ENCODE data around the gene PHYHIPL.

Gene PHYHIPL

DNA sequence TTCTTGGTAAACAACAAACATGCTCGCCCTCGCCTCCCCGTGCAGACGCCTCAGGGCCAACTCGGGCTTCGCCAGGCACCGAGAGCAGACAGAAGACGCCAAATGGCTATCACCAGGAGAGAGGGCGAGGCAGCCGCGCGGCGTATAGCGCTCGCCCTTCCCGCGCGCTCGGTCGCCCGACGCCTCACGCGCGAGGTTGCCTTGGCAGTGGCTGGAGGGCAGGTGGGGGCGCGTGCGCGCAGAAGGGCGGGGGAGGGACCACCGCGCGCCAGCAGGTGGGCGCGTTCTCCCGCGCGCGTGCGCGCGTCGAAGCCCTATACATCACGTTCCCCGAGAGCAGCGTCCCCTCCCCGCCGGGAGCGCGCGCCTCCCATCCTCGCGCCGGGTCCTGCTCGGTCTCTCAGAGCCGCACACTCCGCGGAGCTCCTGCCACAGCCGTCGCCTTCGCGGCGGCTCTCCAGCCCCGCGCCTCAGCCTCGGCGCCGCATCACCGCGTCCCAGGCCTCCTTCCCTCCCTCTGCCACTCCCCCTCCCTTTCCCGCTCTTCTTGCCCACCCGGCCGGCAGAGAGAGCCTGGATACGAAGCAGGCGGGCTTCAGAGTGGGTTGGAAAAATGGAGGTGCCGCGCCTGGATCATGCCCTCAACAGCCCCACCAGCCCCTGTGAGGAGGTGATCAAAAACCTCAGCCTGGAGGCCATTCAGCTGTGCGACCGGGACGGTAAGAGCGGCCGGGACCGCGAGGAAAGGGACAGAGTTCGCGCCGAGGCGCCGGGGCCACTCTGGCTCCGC is at the start of gene PHYHIPL:
Gene PHYHIPL, plus strand, starts transcription at position 403 of the 790 bp plus-strand sequence. Its CDS starts 211 bp downstream, at position 614.
- DNase-seq, result no peak

DNA sequence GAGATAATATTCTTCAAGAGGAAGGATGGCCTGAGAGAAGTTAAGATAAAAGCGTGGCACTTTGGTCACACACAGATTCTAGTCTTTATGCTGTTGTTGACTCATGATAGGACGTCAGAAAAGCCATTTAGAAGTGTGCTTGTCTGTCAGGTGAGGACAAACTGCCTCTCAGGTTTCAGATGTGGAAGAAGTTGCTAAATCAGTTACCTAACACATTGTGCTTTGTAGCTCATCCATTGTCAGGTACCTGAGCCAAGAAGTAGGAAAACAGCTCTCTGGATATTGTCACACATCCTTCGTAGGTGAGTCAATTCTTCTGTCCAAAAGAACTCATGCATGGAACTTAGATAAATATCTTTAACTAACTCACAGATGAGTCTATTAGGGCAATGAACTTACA is 49.5 kb upstream of the PHYHIPL start:
- DNase-seq, result no peak

DNA sequence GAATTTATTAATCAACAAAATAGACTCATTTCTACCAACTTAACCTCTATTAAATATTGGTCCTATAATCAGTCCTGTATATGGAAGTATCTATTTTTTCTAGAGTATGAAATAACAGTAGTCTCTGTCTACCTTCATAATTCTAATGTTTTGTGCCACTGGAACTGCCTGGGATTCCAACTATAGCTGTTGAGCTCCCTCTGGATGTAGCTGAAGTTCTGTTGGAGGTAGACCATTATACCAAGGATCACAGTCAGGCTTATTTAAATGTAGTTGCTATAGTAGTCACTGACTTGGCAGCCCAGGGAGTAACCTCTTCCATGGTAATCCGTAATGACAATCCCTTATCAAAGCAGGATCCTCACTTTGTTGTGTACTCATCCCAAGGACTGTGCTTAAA is 48.5 kb upstream of the PHYHIPL start:
- DNase-seq, result no peak

GRCh38 chr10:59129867-59130266 is 46.6 kb upstream of the PHYHIPL start:
- no peak for DNase-seq

DNA sequence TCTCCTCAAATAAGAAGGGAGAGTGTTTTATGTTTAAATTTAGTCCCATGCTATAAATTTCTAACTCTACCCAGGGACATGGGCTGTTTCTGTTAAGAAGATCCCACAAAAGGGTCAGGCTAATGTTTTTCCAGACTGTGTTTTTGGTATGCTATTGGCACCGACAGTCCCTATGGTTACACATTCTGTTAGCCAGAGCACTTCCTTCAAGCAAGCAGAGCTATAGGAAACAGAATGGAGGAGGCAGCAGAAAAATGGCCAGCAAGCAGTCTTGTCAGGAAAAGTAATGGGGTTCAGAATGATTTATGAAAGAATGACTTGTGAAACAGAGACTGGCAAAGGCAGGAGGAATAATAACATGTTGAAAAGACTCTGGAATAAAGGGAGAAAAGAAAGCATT is 44.8 kb upstream of the PHYHIPL start:
- no peak for DNase-seq

GRCh38 chr10:59133841-59134593 is 42.4 kb upstream of the PHYHIPL start:
- no peak for DNase-seq

DNA sequence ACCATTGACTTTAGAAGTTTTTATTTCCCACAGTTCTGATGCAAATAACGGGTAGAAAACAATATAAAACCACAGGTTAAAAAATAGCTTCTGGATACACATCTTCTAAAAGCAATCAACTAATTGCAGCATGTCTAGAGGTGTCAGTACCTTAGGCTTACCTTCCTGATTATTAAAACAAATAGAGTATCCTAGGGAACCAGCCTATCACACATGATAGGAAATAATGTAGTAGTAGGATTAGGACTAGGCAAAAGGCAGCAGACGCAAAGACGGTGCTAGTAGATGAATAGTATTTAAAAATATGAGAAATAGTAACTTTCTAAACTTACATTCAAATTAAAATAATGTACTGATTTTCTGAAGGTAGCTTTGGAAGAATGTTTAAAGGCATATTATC is 41.7 kb upstream of the PHYHIPL start:
- no peak for DNase-seq

DNA sequence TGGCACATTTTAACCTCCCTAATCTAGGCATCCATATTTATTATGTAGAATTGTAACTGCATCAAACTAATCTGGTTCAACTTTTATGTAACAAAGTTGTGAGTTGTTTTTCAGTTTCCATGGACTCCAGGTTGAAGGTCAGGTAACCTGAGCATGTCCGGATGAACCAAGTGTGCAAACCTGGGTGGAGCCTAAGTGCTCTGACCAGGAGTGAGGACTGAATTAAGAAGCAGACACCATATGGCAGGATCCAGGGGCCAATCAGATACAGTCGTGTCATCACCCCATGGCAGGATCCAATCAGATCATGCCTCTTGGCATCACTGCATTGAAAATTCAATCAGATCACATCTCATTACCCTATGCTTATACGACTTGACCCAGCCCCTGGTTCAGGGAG is 41.2 kb upstream of the PHYHIPL start:
- no peak for DNase-seq

DNA sequence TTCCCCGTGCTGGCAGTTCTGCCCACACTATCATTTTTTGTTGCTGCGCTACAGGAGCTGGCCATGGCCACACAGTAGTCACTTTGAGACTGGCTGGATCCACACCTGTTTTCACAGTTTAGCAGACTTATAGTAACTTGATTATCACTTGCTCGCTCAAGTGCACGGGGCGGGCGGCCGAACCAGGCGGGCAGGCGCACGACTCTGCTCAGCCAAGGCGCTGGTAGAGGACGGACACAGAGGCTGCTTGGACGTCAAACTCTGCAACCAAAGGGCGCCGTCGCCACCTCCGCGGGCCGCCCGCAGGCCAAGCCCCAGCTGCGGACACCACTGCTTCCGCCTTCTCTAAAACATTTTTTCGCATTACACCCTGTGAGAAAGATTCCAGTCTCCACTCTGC is 38.4 kb upstream of the PHYHIPL start:
- DNase-seq, result no peak

GRCh38 chr10:59143544-59143943 is 32.9 kb upstream of the PHYHIPL start:
- no peak for DNase-seq

DNA sequence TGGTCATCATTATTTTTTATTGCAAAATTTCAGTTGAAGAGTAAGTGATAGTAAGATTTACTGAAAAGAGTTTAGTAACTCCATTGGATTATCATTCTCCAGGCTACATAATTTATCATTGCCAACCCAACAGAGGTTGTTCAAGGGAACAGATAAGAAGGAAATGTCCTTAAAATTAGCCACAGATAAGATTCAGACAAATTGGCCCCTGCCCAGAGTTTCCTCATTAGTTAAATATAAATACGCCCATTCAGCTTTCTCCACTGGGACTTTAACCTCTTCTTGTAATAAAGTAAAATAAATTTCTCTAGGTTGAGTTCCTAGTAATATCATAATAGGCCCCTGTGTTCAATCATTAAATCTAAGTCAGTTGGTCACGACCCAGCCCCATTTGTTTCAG is 27.7 kb upstream of the PHYHIPL start:
- no peak for DNase-seq

- DNase-seq, result no peak
Observed at GRCh38 chr10:59155556-59155955, 20.9 kb upstream of the PHYHIPL start.

- no peak for DNase-seq
Observed at GRCh38 chr10:59167512-59167911, 8.9 kb upstream of the PHYHIPL start.

- DNase-seq, result no peak
Observed at GRCh38 chr10:59172567-59172966, 3.9 kb upstream of the PHYHIPL start.

- no peak for DNase-seq
Observed at GRCh38 chr10:59173414-59173813, 3.0 kb upstream of the PHYHIPL start.

DNA sequence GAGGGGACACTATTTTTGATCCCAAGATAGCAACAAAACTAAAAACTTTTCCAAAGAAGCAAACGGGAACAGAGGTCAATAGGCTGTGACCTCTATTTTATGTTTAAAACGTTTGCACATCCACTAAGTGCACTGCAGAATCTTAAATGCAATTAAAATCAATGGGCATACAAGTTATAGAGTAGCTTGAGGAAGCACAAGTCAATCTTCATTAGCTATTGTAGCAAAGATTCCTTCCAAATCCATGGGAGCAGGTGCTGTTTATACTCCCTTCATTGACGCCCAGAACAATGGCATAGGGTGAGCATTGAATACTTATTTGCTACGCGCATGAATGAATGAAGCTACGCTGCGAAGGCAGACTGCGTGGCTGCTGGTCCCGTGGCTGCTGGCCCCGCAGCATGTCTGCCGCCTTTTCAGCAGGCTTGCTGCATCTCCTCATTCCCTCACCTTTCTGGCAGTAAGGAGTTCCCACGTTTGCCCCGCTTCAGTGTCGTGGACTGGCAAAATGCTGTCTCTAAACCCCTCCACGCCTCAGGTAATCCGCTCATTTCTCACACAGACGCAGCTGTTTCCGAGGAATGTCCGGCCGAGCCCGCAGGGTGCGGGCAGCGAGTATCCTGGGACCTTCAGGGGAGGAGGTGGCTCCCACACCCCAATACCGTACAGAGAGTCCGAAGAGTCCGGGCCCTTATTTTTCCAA is 754 bp upstream of the PHYHIPL start:
- DNase-seq, result no peak

DNA sequence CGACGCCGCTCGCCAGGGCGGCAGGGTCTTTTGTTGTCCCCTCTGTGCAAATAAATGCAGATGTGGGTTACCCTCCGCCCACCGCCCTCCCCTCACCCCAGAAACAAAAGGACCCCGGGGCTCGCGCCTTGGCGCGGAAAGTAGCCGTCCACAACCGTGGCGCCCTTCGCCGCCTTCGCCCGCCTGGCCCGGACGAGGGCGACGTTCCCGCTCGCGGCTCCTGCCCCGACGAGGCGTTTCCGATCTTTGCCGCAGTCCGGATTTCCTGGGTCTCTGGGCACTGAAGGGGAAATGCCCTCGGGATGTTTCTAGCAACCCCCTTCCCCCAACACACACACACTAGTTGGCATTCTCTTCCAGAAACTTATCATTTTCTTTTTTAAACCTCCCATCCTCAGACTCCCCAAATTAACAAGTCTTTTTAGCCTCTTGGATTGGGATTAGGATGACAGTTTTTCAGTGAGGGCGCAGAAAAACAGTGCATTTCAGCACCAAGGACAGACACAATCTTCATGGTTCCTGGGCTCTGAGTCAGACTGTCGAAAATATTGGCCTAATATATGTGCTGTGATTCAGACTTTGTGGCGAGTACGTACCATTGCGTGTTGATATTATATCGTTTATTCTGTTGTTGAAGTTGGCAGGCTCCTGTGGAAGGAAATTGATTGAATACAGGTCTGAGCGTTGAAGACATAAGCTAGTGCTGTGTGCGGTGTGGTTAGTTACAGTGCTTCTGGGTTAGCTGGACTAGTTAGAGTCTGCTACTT is 771 bp downstream of the PHYHIPL start:
- DNase-seq, result no peak

DNA sequence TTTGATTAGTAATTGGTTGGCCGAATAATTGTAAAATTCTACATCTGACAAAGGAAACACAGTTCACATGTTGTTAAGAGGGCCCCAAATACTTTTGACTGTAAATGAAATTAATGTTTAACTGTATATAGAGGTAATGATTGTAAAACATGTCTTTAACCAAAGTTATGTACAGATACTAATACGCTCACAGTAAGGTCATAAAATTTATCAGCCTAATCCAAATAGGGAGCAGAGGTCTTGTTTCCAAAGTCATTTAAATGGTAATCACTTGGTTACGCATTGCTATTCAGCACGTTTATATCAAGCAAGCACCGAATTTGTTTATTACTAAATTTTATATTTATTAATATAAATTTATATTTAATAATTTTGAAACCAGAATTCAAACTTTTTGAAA is 1.4 kb downstream of the PHYHIPL start:
- DNase-seq, result no peak

DNA sequence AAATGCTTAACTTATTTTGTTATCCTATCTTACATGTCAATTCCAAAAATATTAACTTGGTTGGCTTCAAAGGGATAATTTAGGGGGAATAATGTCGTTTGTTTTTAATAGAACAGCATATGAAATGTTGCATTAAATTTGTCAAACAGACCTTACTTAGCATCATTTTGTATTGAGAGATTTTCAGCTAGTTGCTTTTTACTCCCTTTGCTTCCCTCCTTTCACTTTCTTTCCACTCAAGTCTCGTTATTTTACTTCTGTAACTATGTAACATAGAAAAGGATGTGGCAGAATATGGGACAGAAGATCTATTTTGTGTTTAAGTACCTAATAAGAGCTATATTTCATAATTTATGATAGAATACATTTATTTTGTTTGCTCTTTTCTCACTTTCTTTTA is 2.6 kb downstream of the PHYHIPL start:
- no peak for DNase-seq

- no peak for DNase-seq
Observed at GRCh38 chr10:59180689-59181270, 4.3 kb downstream of the PHYHIPL start.

DNA sequence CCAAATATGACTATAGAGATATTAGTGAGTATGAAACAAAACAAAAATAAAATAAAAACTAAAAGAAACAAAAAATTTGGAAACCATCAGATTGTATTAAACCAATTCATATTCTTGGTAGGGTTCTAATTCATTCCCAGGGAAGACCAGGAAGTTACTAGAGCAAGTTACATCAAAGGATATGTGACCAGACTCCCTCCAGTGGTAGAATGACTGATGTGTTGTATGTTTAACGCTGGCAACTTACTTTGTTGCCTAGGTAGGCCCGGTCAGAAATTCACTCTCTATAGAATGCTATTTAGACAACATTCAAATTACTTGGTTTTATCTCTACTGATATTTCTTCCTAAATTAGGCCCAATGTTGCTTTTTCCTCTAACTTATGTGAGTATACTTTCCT is 5.2 kb downstream of the PHYHIPL start:
- no peak for DNase-seq

- DNase-seq, result no peak
Observed at GRCh38 chr10:59190332-59190731, 13.9 kb downstream of the PHYHIPL start.
